Nucleus accumbens (tissue), 56 donors: ENCODE results near the gene ZNF433.
"Not testable (repeated sequence)": the region's sequence is repeated elsewhere in the genome, so short reads cannot be mapped to it uniquely, and the experiment has no call there.

ENCODE experiments used
- DNase-seq, 56 donors: peaks; one replicate each; lab custom pipeline; 2025; lab: John Stamatoyannopoulos, UW

Gene ZNF433

GRCh38 chr19:11991921-11992320 lies 43.6 kb downstream of the ZNF433 start:
- not testable (repeated sequence) for DNase-seq

GRCh38 chr19:11989112-11989456 lies 46.4 kb downstream of the ZNF433 start:
- DNase-seq, result peak in 1 of 56 donors; percentile 1

GRCh38 chr19:11987405-11988281 lies 47.8 kb downstream of the ZNF433 start:
- DNase-seq, result peak; percentile 44 to 97 (median 86)

- peak in 2 of 56 donors; percentile 2 to 7 for DNase-seq
Measured at GRCh38 chr19:11986754-11987153, 48.7 kb downstream of the ZNF433 start.

GRCh38 chr19:11984986-11985385 lies 50.5 kb downstream of the ZNF433 start:
- no peak for DNase-seq

GRCh38 chr19:11982526-11982925 lies 53.0 kb downstream of the ZNF433 start:
- peak in 1 of 56 donors; percentile 5 for DNase-seq

GRCh38 chr19:11979527-11979926 lies 56.0 kb downstream of the ZNF433 start:
- no peak for DNase-seq

GRCh38 chr19:11978492-11979100 lies 56.9 kb downstream of the ZNF433 start:
- DNase-seq, result no peak

- no peak for DNase-seq
Measured at GRCh38 chr19:11973019-11973810, 62.3 kb downstream of the ZNF433 start.

- peak in 1 of 56 donors; percentile 1 for DNase-seq
Measured at GRCh38 chr19:11971041-11971440, 64.4 kb downstream of the ZNF433 start.

- DNase-seq, result no peak
Measured at GRCh38 chr19:11970174-11970573, 65.3 kb downstream of the ZNF433 start.

GRCh38 chr19:11964858-11965645 lies 70.4 kb downstream of the ZNF433 start, which contains the start of gene ZNF763:
Gene ZNF763 (plus strand): TSS chr19:11965040. CDS start chr19:11965209, 169 bp downstream.
- DNase-seq, result peak; percentile 38 to 96 (median 88)
